SK-N-SH treated with all-trans-retinoic acid at 6 μM for 48 hours (cell line): ENCODE measurements around the gene TMCO5A.

ENCODE experiments used
- ATAC-seq: fragments of 200-7000 bp; cut with Tn5 transposase; 3 replicates; pipeline ENCODE4 v1.9.1; 2020; ENCODE audit warnings: mild to moderate bottlenecking, moderate library complexity
- ARNTL ChIP-seq: fragments of 450-650 bp; formaldehyde crosslinking; IDR thresholded peaks from 2 replicates; pipeline ENCODE4 v1.5.0; 2020; ENCODE audit warnings: low read depth, mild to moderate bottlenecking, moderate library complexity, borderline replicate concordance
- BACH2 ChIP-seq: fragments of 250-450 bp; sonication (Bioruptor Pico); IDR thresholded peaks from 2 replicates; pipeline ENCODE4 v1.9.0; 2021; ENCODE audit warnings: mild to moderate bottlenecking, borderline replicate concordance
- CSDC2 ChIP-seq: fragments of 250-450 bp; sonication (Bioruptor Pico); IDR thresholded peaks from 2 replicates; pipeline ENCODE4 v1.5.0; 2020; ENCODE audit warnings: mild to moderate bottlenecking, moderate library complexity
- ESRRG ChIP-seq: fragments of 250-450 bp; sonication (Bioruptor Pico); IDR thresholded peaks from 2 replicates; pipeline ENCODE4 v1.6.1; 2021; ENCODE audit warnings: mild to moderate bottlenecking
- GLIS3 ChIP-seq: fragments of 250-450 bp; sonication (Bioruptor Pico); IDR thresholded peaks from 2 replicates; pipeline ENCODE4 v1.5.0; 2020; ENCODE audit warnings: mild to moderate bottlenecking, moderate library complexity
- ISL1 ChIP-seq: fragments of 250-450 bp; sonication (Bioruptor Pico); IDR thresholded peaks from 2 replicates; pipeline ENCODE4 v2.1.2; 2022; ENCODE audit warnings: mild to moderate bottlenecking, moderate library complexity
- PATZ1 ChIP-seq: fragments of 250-450 bp; sonication (Bioruptor Pico); IDR thresholded peaks from 2 replicates; pipeline ENCODE4 v1.8.0; 2020; ENCODE audit warnings: mild to moderate bottlenecking, moderate library complexity, borderline replicate concordance
- PPARA ChIP-seq: fragments of 250-450 bp; sonication (Bioruptor Pico); IDR thresholded peaks from 2 replicates; pipeline ENCODE4 v1.5.0; 2020; ENCODE audit warnings: mild to moderate bottlenecking, borderline replicate concordance
- RARB ChIP-seq: fragments of 250-450 bp; sonication (Bioruptor Pico); IDR thresholded peaks from 2 replicates; pipeline ENCODE4 v1.8.0; 2021; ENCODE audit warnings: mild to moderate bottlenecking, moderate library complexity
- SNAI2 ChIP-seq: fragments of 250-450 bp; sonication (Bioruptor Pico); IDR thresholded peaks from 2 replicates; pipeline ENCODE4 v1.5.0; 2020; ENCODE audit warnings: mild to moderate bottlenecking, moderate library complexity
- TCF4 ChIP-seq: fragments of 250-450 bp; sonication (Bioruptor Pico); IDR thresholded peaks from 2 replicates; pipeline ENCODE4 v1.8.0; 2021; ENCODE audit warnings: mild to moderate bottlenecking, moderate library complexity, borderline replicate concordance
- ZC3H10 ChIP-seq: fragments of 250-450 bp; sonication (Bioruptor Pico); IDR thresholded peaks from 2 replicates; pipeline ENCODE4 v1.5.1; 2021; ENCODE audit warnings: mild to moderate bottlenecking, moderate library complexity
- ZFP3 ChIP-seq: fragments of 250-450 bp; sonication (Bioruptor Pico); IDR thresholded peaks from 2 replicates; pipeline ENCODE4 v1.5.0; 2020; ENCODE audit warnings: mild to moderate bottlenecking, moderate library complexity
- ZFP30 ChIP-seq: fragments of 450-650 bp; formaldehyde crosslinking; IDR thresholded peaks from 2 replicates; pipeline ENCODE4 v1.5.0; 2022; ENCODE audit warnings: mild to moderate bottlenecking, moderate library complexity
- ZNF565 ChIP-seq: fragments of 450-650 bp; formaldehyde crosslinking; conservative IDR thresholded peaks from 2 replicates; pipeline ENCODE4 v1.5.0; 2020; ENCODE audit warnings: low read depth, mild to moderate bottlenecking, moderate library complexity

TMCO5A gene

DNA sequence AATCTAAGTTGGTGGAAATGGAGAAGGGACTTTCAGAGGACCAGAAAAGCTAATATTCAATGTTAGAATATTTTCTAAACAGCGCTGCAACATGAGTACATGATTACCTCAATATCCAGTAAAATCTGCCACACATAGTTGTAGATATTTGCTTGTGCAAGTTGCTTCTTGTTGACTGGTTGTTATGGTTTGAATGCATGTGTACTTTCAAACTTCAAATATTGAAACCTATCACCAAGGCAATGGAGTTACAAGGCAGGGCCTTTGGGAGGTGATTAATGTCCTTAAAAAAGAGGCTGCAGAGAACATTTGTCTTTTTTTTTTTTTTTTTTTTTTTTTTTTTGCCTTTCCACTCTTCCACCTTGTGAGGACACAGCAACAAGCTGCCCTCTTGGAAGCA lies 49.9 kb downstream of the TMCO5A start:
- TF ChIP-seq RARB (CRISPR knock-in tag) (no peak), BACH2 (CRISPR knock-in tag) (no peak), TCF4 (CRISPR knock-in tag) (no peak), ZFP3 (no peak), ZFP30 (no peak)

DNA sequence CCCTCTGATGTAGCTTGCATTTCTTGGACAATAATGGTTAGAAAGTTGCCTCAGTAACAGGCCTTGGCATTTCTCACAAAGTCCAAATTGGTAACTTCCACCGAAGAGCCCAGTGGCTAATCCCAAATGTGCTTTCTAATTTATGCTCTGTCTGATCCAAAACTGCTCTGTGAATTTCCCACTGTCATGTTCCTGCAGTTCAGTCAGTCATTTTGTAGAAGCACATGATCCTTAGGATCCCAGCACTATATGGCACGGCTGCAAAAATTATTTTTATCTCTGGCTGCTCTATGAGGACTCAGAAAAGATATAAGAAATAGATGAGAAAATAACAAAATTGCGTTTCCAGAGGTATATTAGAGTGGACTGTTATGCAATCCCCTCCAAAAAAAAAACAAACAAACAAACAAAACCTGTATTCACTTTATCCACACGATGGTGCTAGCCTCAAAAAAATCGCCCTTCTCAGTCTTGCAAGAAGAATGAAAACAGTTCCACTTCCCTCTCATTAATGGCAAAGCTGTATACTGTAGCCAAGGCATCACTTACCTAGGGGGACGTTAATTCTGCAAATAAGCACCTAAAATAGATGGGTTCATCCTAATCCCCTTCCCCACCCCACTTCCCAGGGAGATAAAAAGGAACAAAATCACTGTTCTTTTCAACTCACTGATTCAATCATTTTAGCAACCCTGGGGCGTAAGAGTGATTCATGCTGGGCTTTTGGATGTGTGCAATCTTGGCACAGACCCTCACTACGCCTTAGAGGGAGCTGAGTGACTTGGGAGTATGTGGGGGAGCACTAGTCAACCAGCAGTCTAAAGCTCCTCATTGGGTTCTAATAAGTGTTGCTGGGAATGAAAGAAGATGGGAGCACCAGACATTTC lies 61.3 kb downstream of the TMCO5A start:
- peak; percentile 95 for ATAC-seq
- TF ChIP-seq GLIS3 (CRISPR knock-in tag) (no peak), ISL1 (CRISPR knock-in tag) (no peak), ARNTL (no peak), PPARA (no peak), ZNF565 (CRISPR knock-in tag) (no peak), ESRRG (no peak), ZFP3 (no peak), SNAI2 (CRISPR knock-in tag) (no peak), ZC3H10 (CRISPR knock-in tag) (no peak), PATZ1 (CRISPR knock-in tag) (no peak), CSDC2 (no peak)

More for the DNA sequence above, 49.9 kb downstream of the TMCO5A start:
- no peak for ATAC-seq
